HG03066 (cell line): ENCODE data around the gene CTDP1.
"Not testable (repeated sequence)": the region's sequence is repeated elsewhere in the genome, so short reads cannot be mapped to it uniquely, and the experiment has no call there.

Experiments
- ATAC-seq: cut with Tn5 transposase; IDR thresholded peaks from one replicate; pipeline ENCODE4 v1.9.1; 2021; ENCODE audit warnings: low read depth; ENCODE audit not compliant: unreplicated experiment

CTDP1 gene

DNA sequence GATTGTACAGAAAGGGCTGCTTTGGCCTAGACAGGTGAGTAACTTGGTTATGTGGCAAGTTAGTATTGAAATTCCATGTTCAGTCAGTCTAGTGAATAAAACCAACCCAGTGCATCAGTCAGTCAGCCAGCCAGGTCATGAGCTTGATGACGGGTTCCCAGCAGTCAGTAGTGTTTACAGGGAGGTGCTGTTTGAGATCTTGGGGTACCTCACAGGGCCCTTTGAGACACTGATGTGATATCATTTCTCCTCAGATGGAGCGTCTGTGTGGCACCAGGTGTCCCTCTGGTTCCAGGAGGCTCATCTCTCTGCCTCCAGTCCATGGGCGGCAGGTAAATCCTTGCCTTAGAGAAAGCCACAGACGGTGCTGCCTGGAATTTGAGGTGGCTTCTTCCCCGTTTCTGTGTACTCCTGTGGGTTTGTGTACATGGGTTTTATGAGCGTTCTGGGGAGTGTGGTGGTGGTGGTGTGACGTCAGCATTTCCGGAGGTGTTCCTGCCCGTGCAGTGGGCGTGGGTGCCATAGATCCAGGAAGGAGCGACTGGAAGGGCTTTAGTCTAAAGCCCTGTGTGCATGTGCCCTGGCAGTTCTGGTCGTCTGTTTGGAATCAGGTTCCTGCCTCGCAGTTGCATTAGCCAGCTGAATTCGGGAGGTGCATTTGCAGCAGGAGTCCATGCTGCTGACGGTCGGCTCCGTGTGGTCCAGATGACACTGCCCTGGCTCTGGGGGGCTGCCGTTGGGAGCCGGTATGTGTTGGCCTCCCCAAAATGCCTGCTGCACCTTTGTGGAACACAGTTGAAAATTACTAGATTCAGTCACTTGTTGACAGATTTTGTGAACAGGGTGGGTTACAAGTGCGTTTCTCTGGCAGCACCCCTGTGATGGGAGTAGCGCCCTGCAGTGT is 2.1 kb downstream of the CTDP1 start:
- no peak for ATAC-seq

DNA sequence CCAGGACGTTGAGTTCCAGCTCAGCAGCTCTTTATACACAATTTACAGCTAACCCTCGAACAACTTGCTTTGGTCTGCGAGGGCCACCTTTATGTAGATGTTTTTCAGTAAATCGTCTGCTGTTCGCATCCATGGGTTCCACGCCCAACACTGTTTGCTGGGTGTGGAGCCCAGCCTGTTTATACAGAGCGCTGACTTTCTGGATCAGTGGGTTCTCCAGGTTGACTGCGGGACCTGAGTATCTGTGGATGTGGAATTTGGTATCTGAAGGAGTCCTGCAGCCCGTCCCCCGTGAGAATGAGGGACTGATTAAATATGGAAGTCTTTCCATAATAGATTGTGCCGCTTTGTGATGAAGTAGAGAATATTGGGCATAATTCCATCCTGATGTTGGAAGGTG is 2.9 kb downstream of the CTDP1 start:
- ATAC-seq, result no peak

DNA sequence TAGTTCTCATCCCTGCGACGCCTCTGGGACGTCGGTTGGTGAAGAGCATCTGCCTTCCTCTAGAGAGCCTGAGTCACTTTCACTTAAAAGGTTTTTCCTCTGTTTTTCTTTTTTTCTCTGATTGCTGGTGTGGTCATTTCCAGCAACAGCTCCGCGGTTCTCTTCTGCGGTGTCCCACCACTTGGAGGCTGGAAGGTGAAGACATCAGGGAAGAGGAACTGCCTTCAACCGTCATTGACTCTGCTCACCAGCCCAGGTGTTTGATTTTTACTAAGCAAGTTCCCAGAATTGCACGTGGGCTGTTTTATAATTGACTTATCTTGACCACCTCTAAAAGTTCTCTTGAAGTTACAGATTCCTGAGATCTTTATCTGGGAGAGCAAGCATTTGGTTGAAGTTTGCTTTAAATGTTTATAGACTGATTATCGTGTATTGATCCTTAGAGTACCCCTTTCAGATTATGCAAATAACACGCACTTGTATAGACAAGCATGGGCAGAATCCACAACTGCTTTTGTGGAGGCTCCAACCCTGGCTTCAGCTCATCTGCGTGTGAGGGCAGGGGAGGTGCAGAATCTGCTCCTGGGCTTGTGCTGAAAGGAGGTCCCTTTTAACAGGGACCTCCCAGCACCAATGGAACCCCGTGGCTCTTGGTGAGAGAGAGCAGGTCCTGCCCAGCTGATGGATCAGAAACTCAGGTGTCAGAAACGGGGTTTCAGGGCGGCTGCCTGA is 3.5 kb downstream of the CTDP1 start:
- ATAC-seq, result no peak

GRCh38 chr18:79683626-79684282 is 4.2 kb downstream of the CTDP1 start:
- ATAC-seq, result no peak

- ATAC-seq, result no peak
Observed at GRCh38 chr18:79684283-79684631, 4.7 kb downstream of the CTDP1 start.

DNA sequence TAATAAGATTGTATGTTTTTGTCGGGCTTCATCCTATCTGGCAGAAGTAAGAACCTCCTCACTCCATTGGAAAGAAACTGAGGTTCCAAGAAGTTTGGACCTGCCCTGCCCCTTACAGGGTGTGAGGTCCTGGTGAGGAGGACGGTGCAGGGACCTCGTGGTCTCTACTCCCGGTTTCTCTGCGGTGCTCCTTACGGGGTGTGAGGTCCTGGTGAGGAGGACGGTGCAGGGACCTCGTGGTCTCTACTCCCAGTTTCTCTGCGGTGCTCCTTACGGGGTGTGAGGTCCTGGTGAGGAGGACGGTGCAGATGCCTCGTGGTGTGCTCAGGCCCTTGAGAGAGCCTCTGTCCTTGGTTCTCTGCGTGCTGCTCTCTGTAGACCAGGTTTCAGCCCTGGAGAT is 5.2 kb downstream of the CTDP1 start:
- no peak for ATAC-seq

DNA sequence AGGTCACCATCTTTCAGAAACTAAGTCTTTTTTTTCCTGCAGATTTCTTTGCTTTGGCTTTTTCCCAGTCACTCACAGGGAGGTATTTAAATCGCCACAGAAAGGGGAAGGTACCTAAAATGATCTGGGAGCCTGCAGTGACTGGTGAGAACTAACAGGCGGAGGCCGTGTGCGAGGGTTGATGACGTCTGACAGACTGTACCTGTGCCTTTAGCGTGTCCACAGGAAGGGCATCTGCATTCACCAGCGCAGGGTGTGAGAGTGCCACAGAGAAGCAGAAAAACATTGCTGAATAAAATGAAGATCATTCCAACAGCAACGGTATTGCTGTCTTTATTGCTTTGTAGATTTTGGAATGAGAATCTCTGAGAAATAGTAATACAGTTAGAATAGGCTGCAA is 5.7 kb downstream of the CTDP1 start:
- no peak for ATAC-seq

- no peak for ATAC-seq
Observed at GRCh38 chr18:79685971-79686370, 6.4 kb downstream of the CTDP1 start.

- ATAC-seq, result no peak
Observed at GRCh38 chr18:79687806-79688205, 8.2 kb downstream of the CTDP1 start.

DNA sequence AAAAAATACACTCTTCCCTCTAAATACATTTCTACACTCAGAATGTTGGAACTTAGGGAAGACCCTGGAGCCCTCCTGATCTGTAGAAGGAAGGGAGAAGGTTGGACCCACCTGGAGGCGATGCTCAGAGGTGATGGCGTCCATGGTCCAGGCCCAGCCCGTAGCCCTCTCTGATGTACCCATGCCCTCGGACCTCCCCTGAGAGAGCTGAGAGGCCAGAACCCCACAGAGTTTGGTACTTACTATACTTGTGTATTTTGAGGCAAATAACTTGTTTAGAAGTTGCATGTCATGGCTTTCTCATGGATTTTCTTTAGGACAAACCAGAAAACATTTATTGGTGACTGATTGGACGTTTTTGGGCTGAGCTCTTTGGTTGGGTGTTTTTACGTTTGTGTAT is 10.5 kb downstream of the CTDP1 start:
- ATAC-seq, result no peak

DNA sequence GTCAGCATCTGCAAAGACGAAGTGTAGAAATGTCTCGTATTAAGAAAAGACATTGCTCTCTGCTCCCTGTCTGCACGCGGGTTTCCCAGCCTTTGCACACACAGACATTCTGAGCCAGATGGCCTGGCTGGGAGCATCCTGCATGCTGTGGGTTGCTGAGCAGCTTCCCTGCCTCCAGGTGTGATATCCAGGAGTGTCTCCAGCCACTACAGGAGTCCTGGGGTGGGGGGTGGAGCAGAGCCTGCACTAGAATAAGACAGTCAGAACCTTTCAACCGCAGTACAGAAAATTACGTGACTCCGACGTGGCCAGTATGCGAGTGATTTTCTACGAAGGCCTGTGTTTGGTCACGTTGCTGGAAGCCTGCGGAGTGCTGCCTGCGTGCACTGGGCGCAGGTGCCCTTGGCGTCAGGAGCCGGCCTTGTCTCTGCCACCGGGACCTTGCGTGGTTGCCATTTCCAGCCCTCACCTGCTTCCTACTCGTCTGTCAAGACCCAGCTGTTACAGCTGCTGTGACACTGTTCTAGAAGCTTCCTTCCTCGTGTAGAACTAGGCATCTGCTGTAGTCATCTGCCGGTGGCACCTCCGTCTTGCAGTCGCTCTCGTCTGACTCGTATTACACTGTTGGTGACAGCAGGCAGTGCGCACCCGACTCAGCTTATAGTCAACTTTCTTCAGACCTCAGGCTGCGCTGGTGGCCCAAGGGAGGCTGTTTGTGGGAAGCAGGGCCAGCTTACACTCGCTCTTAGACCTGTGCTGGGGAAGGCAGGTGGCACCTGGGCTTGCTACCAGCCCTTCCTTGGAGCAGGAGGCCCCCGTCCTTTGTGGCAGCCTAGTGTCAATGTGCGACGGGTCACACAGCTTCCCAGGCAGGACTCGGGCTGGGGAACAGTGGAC is 11.2 kb downstream of the CTDP1 start:
- ATAC-seq, result no peak

GRCh38 chr18:79692056-79692455 is 12.5 kb downstream of the CTDP1 start:
- ATAC-seq, result no peak

GRCh38 chr18:79692886-79693285 is 13.3 kb downstream of the CTDP1 start:
- no peak for ATAC-seq

DNA sequence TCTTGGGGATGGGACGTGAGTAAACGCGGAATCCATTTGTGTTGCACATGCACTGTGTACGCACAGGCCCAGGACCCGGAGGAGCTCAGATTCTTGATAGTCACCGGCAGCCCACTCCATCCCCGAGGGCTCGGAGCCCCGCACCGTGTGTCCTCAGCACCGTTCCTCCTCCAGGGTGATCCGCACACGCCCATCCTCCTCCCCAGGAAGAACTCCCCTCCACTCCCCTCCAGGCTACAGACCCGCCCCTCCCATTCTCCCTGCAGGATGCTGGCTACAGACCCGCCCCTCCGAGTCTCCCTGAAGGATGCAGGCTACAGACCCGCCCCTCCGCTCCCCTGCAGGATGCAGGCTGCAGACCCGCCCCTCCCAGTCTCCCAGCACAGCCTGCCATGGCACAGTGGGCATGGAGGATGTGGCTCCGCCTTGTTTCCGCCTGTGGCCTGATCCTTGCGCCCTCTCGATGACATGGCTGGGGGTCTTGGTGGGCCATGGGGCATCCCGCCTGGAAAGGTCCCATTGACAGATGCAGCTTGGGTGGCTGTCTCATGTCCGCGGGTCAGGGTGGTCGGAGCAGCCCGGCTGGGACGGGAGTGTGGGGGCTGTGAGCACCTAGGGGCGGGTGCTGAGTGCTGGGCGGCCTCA is 14.1 kb downstream of the CTDP1 start:
- no peak for ATAC-seq

DNA sequence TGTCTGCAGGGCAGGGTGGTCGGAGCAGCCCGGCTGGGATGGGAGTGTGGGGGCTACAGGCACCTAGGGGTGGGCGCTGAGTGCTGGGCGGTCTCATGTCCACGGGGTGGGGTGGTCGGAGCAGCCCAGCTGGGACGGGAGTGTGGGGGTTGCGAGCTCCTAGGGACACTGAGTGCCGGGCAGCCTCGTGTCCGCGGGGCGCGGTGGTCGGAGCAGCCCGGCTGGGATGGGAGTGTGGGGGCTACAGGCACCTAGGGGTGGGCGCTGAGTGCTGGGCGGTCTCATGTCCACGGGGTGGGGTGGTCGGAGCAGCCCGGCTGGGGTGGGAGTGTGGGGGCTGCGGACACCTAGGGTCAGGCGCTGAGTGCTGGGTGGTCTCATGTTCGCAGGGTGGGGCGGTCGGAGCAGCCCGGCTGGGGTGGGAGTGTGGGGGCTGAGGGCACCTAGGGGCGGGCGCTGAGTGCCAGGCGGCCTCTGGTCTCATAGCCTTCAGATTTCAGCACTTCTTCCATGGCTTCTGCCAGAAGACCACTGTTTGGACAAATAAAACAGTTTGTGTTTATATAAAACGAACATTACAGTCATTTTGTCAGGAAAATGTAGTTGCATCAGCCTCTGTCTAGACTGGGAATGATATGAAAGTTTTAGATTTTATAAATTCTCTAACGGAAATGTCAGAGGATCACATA is 14.7 kb downstream of the CTDP1 start:
- not testable (repeated sequence) for ATAC-seq

GRCh38 chr18:79694895-79695213 is 15.3 kb downstream of the CTDP1 start:
- ATAC-seq, result no peak

GRCh38 chr18:79695269-79695668 is 15.7 kb downstream of the CTDP1 start:
- no peak for ATAC-seq

GRCh38 chr18:79695856-79696850 is 16.6 kb downstream of the CTDP1 start:
- no peak for ATAC-seq
